Globus pallidus (tissue), 1 donor: Measurements from ENCODE around the gene GRXCR2.

Source experiments
- DNase-seq: peaks from one replicate; pipeline ENCODE4 v3.0.0-alpha.2; 2015; ENCODE audit warnings: low spot score

The GRXCR2 gene

DNA sequence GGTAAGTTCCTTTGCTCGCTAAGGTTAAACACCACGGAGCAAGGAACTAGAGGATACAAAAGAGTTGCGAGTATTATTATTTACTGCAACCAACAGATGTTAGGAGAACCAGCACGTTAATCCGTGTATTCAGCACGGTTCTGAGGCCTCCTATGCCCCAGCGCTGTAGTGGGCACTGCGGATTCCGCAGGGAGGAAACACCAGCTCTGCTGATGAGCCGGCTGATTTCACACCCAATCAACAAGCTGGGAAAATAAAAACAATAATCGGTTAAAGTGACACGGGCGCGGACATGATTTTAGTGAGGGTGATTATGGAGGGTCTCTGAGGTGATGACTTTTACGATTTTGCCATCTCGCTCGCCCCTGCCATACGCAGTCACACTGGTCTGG is 37.0 kb downstream of the GRXCR2 start:
- no peak for DNase-seq

DNA sequence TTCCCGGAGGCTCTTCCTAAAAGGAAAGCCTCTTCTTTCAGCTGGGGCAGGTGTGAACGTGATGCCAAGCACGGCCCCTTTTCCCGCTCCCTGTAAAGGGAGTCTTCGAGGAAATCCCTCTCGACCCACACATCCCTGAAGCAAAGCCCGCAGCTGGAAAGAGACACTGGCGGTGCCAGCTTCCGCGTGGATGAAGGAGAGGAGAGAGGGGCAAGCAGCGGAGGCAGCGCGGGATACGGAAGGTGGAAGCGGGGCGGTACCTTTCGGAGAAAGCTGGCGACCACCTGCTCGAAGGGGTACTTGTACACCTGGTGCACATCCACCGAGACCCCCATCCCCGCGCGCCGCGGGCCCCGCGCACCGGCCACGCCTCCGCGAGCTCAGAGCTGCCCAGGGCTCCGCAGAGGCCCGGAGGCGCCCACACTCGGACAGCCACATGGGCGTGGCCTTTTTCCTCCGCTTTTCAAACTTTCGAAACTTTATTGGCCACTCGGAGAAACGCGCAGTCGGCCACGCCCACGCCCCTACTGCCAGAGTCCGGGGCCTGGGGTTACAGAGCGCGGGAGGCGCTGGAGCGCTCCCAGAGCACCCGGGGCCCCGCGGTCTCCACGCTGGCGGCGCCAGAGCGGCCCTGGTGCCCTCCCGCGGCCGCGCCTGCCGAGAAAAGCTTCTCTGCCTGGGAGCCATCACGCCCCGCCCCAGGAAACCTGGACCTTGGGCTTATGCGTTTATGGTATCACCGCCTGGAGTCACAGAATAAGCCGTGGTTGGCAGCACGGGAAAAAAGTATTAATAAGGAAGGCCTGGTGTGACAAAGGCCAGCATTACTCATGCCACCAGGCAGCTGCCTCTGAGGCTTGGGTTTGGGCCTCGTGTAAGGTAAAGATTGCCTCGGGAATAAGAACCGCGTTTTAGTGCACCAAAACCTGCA is 37.6 kb downstream of the GRXCR2 start, which contains the start of gene PRELID2:
PRELID2 (minus strand) TSS at position 426 of the 931 bp plus-strand sequence; CDS start at position 335, 91 bp downstream.
- DNase-seq = peak; percentile 73

DNA sequence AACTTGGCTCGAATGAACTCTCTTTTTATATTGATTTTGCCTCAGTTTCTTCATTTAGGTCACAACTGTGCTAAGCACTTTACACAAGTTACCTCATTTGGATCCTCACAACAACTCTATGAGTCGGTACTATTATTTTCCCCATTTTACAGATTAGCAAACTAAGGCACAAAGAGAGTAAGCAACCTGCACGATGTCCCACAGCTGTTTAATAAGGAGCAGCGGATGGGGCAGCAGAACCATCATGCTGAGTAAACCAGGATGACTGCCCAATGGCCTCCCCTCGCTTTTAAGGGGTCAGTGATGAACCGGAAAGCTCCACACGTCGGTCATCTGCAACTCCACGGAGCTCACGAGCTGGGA is 38.3 kb downstream of the GRXCR2 start:
- DNase-seq = no peak

DNA sequence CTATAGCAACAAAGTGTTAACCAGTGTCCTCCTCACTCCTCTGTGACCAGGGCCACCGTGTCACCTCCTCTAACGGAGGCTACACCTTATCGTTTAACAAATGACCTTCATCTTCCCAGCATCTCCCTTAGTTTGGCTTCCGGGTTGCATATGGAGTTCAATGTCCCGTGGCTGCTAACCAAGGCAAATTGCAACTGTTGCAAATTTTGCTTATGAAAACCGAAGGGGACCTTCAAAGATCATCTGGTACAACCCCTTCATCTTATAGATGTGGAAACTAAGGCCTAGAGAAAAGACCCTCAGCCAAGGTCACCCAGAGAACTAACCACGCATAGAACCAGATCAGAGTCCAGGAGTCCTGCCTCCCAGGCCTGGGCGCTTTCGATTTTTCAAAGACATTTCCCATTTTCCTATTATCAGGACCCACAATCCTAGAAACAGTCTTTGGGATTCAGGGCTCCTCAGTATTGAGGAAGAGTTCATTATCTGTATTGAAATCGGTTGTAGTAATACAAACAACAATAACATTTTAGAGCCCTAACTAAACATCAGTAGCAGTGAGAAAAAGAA is 39.1 kb downstream of the GRXCR2 start:
- no peak for DNase-seq

DNA sequence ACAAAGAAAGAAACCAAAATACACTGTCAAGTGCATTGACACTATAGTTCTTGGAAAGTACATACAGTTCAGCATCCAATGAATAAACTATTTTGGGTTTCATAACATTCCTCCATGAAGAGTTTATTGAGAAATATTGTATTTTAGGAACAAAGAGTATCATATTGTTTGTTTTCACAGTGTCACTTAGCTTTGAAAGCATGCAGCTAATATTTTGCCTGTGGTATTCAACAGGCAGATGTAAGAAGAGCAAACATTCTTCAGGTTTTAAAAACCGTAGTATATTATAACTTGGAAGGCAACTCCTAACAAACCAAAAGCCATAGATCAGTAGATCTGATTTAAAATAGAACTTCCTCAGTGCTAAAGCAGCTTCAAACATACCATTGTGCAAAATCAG is 42.2 kb downstream of the GRXCR2 start:
- DNase-seq = no peak

DNA sequence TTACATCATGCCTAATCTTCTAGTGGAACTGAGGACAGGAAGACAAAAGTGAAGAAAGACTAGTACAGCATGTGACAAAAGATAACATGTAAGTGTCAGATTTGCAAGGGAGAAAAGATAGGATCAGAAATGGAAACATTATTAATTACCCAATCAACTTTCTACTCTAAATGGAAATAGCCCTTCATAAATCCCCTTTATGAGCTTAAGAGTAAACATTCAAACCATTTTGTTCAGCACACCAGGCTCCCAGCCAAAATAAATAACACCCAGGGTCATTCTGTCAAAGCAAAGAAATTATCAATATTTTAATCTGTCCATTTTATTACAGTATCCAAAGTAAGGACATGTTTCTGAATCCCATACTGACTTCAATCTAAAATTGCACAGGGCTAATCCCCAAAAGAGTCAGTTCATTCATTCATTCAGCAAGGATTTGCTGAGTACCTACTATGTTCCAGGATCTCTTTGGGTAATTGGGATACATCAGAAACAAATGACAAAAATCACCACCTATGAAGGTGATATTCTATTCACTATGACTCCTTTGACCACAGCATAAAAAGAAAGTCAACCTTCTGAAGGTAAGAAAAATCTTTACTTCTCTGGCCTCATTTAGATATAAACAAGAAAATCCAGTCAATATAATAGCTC is 43.0 kb downstream of the GRXCR2 start:
- DNase-seq = no peak

DNA sequence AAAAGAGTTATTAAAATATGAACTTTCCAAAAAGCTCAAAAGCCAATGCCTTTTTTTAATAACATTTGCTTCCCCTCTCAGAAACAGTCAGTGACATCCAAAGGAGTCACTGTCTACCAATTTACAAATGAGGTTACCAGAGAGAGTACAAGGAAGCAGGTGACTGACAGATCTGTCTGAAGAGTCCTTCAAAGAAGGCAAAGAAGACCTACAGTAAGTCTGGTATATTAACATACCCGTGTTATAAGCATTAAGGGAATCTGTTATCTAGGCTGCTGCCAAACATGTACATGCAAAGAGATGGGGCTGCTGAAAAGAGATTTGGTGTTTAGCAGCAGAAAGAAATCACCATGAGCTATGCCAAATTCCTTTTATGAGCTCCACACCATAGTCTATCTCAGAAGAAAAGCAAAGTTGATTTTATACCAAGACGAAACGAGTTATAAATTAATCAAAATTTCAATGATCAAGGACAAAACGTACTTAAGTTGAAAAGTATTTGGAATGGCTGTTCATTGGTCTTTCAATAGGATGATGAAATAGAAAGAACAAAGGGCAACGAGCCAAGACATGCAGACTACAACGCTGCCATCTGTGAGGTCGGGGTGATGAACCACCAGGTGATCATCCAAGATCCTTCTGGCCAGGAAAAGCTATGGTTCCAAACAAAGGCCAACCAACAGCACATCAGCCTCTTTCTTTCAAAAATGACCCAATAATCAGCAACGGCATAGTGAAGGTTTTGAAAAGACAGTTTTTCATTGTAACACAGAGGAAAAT is 45.7 kb downstream of the GRXCR2 start:
- DNase-seq = no peak

DNA sequence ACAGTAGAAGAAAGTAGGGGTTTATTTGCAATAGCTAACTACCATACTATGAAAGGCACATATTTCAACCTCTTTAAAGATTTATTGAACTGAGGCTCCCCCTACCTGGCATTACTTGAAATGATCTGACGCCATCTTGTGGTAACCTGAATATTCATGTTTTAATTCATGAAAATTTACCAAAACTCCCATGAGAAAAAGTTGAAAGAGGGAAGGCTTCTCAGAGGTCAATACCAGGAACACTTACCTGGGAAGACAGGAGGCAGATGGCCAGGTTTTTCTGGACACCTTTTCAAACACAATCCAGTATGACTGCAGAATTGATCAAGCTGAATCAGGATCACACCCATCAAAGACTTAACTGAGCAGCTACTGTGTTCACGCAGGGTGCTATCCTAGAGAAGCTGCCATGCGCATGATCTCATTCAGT is 47.0 kb downstream of the GRXCR2 start:
- peak; percentile 25 for DNase-seq

DNA sequence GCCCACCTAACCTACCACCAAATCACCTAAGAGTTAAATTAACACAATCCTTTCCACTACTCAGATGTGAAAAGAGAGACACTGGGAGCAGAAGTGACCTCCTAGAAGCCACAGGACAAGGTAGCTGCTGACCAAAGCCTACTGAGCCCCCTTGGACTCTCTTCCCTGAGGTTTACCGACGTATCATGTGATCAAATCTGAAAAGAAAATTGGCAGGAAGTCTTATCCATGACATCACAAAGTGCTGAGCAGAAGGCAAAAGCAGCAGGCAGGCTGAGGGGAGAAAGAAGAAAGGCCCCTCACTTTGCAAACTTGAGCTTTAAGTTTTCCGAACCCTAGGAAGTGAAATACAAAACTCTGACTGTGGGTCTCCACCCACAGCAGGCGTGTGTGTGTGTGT is 48.8 kb downstream of the GRXCR2 start:
- no peak for DNase-seq

DNA sequence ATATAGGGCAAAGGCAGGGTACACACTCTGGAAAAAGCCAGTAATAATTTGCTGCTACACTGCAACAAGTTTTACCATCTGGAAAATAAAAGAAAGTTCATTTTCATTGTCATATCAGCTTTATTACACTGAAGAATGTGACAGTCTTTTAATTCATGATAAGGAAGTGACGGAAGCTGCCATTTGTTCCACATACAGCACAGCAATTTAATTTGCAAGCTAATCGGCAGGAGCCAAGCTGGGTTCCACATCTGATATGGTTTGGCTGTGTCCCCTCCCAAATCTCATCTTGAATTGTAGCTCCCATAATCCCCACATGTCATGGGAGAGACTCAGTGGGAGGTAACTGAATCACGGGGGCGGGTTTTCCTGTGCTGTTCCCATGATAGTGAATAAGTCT is 54.2 kb downstream of the GRXCR2 start:
- no peak for DNase-seq

DNA sequence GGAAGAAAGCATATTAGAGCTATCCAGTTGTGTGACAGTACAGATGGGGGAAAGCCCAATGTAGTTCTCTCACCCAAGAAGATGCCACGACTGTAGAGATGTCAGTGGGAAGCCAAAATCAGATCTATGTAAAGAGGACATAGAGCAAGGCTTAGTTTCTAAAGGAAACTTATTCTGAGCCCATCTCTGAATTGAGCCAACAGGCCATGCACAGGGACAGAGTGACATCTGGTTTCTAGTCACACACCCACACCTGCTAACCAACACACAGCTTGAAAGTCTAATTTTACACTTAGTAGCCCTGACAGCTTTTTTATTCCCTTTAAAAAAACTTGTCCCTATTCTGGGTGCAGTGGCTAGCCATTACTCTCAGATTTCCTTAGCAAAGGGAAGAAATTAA is 59.9 kb downstream of the GRXCR2 start:
- no peak for DNase-seq

DNA sequence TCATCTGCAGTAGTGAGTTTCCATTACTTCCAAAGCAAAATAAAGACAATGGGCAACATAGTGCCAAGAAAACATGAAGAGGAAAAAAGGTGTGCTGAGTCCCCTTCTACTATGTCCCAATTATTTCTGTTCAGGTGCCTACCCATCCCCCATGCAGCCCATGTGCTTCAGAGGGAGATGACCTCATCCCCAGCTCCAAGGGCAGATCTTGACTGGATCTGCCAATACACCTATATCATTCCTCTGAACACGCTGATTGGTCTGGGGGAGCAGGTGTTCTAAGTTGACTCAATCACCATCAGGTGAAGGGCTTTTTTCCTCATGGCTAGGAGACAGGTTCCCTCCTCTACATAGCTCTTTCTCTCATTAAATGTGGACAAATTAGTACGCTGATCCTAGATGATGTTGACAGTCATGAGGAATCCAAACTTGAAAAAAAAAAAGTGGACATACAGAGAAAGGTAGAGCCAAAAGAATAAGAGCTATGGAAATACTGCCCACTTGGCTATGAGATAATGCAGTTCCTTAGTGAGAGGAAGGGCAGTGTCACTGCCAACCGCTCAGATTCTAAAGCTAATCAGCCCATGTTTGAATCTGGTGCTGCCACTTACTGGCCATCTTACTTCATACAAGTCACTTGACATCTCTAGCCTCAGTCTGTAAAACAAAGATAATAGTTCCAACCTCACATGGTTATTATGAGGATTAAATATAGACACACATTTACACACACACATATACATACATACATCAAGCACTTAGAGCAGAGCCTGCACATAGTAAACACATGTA is 60.8 kb downstream of the GRXCR2 start:
- peak; percentile 54 for DNase-seq
